Mucosa of gallbladder (tissue), 1 donor: ENCODE measurements around the gene ITGA1. TPM values are rescaled to one million over a fixed set of nuclear protein-coding genes. Genes with fewer than 3 reads are reported as not detected.
A peak's percentile ranks its signal among the peaks of the same experiment; 100 is the strongest.
"Not testable (repeated sequence)": the region's sequence is repeated elsewhere in the genome, so short reads cannot be mapped to it uniquely, and the experiment has no call there.

Experiments used
- DNase-seq: peaks from one replicate; pipeline ENCODE4 v3.0.0-alpha.2; 2020; ENCODE audit warnings: low spot score
- total RNA-seq: library from RNA; stranded (reverse); gene quantifications from one replicate; pipeline ENCODE4 v1.2.1, GENCODE V29; 2021
- donor health status: DM: no; HTN: no; CAD: no.

The ITGA1 gene
- total RNA-seq, 1 donor from 2014 or later: 67.1 TPM

DNA sequence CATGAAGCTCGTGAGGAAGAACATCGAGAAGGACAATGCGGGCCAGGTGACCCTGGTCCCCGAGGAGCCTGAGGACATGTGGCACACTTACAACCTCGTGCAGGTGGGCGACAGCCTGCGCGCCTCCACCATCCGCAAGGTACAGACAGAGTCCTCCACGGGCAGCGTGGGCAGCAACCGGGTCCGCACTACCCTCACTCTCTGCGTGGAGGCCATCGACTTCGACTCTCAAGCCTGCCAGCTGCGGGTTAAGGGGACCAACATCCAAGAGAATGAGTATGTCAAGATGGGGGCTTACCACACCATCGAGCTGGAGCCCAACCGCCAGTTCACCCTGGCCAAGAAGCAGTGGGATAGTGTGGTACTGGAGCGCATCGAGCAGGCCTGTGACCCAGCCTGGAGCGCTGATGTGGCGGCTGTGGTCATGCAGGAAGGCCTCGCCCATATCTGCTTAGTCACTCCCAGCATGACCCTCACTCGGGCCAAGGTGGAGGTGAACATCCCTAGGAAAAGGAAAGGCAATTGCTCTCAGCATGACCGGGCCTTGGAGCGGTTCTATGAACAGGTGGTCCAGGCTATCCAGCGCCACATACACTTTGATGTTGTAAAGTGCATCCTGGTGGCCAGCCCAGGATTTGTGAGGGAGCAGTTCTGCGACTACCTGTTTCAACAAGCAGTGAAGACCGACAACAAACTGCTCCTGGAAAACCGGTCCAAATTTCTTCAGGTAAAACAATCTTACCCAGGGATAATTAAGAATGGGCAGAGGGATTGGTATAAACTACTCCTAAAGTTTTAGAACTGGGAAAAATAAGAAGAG is 12.9 kb downstream of the ITGA1 start:
- DNase-seq: peak; percentile 58

DNA sequence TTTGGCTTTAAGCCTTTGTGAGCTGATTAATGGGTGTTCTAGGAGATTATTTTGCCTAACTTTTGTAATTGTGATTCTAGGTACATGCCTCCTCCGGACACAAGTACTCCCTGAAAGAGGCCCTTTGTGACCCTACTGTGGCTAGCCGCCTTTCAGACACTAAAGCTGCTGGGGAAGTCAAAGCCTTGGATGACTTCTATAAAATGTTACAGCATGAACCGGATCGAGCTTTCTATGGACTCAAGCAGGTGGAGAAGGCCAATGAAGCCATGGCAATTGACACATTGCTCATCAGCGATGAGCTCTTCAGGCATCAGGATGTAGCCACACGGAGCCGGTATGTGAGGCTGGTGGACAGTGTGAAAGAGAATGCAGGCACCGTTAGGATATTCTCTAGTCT is 13.6 kb downstream of the ITGA1 start:
- DNase-seq: no peak

DNA sequence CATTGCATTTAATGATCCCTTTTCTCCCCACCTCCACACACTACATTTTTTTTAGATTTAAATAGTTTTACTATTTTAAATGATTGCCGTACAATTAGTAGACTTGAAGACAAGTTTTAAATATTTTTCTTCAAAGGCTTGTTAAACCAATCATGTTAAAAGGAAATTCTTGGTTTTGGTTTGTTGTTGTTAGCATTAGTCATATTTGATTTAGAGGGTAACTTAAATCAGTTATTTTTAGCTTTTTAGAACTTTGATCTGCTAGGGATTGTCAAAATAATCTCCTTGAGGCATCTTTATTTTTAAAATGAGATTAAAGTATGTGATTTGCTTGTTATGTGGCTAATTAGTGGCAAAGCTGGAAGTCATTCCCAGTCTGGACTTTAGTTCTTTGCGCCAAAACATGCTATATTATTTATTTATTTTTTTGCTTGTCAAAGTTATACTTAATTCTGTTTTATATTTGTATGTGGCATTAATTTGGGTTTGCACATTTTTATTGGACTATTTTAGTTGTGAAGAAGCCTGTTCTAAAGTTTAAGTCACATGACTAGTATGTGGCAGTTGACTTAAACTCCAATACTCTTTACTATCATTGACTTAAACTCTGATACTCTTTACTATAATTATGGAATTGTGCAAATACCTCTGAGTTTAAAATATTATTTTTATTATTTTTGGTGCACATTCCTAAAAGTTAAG is 14.7 kb downstream of the ITGA1 start:
- DNase-seq: no peak

DNA sequence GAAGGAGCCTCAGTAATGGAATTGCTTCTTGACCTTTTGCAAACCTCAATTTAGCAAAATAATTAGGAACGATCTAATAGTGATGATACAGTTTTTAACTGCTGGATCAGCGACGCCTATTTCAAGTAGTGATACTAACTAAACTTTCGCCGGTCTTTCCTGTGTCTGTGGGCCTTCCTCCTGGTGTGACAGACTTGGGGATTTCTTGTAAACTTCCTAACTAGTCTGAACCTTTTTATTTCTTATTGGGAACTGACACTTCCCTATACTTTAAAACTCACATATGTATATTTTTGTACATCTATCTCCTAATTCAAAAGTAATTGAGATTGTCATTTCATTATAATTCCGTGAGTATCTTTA is 15.2 kb downstream of the ITGA1 start:
- no peak for DNase-seq

GRCh38 chr5:52804387-52804791 is 16.7 kb downstream of the ITGA1 start:
- no peak for DNase-seq

DNA sequence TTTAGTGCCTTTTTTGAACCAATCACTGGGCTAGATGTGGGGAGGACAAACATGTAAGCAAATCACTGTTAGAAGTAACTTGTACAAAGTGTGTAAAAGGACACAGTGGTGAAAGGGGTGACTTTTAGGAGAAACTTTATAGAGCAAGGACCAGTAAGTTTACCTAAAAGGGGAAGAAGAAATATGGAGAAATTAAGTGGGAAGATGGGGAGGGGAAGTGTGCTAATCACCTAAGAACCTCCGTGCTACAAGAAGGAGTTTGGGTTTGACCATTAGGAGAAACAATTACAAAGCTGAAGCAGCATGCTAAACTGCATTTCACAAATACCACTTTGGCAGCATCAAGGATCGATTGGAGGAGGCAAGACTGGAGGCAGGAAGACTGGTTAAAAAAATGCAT is 17.3 kb downstream of the ITGA1 start:
- DNase-seq: no peak

- DNase-seq: no peak
Observed at GRCh38 chr5:52805615-52806014, 17.9 kb downstream of the ITGA1 start.

DNA sequence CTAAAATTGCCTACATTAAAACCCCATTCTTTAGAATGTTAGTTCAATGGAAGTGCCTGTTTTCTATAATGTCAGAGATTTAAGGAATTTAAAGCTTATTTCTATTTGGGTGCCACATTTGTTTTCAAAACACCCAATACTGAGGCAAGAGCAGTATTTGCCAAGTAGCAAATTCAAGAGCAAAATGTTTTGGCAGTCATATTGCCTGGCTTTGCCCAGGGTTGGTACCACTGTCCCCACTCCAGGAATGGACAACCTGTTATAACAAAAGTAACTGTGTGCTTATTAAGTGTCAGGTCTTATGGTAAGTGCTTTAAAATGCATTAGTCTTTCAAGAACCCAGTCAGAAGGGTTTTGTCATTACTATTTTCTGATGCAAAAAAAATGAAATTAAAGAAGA is 19.3 kb downstream of the ITGA1 start:
- DNase-seq: no peak

DNA sequence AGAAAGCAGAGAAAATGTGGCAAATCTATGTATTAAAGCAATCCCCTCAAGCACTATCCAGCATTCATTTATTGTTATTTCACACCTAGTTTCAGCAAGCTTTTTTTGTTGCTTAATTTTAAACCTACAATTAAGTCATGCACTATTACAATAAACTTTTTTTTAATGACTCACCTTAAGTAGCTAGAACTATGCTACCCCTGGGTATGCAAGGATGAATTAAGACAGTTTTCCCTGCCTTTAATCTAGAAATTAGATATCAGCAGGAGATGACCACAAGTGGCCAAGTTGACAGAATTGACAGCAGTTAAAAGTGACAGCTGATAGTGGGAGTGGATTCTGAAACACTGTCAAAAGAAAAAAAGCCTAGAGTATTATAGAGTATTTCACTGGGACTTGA is 20.0 kb downstream of the ITGA1 start:
- no peak for DNase-seq

GRCh38 chr5:52808316-52808901 is 20.7 kb downstream of the ITGA1 start:
- no peak for DNase-seq

DNA sequence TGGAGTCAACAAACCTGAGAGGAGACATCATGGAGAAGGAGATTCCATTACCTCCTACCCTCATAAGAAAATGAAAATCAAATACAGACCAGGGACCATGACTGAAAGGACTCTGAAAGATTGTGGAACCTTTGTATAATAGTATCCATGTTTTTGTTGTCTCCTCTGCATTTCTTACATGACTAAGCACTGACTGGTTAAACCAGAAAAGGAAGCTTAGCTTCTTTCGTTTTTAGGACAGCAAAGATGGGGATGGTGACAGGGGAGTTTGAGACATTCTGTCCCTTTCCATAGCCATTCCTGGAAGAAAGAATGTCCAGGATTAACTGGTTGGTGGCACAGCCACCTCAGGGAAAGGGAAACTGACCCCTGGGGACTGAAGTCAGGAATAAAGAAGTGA is 22.2 kb downstream of the ITGA1 start:
- DNase-seq: no peak

GRCh38 chr5:52810426-52810825 is 22.7 kb downstream of the ITGA1 start:
- DNase-seq: no peak

DNA sequence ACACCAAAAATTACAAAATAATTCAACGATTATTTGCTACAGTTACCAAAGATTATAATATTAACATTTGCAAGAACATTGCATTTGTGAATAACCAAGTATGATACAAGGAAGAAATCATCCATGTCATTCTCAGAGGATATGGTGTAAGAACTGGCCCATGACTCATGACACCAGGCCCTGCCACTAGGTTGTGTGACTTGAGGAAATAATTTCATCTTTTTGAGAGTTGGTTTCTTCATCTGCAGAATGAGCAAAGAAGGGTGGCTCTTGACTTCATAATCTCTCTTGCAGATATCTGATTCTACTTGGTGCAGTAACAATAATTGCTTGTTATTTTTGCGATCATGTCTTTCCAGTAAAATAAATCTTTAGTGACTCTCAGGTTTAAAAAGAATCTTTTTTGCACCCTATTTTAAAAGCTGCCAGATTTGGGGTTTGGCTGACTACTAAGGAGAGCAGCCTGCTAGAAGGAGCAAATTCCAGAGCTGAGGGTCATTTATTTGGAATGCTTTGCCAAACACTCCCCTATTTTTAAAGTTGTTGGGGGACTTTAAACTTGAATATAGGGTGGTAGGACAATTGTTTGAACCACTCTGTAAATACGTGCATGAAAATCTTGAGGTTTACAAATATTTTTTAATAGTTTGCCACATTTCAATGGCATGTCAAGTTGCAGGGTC is 23.5 kb downstream of the ITGA1 start:
- DNase-seq: no peak

- no peak for DNase-seq
Observed at GRCh38 chr5:52814352-52815148, 26.8 kb downstream of the ITGA1 start.

- no peak for DNase-seq
Observed at GRCh38 chr5:52817818-52818217, 30.1 kb downstream of the ITGA1 start.

GRCh38 chr5:52818360-52818759 is 30.6 kb downstream of the ITGA1 start:
- no peak for DNase-seq

DNA sequence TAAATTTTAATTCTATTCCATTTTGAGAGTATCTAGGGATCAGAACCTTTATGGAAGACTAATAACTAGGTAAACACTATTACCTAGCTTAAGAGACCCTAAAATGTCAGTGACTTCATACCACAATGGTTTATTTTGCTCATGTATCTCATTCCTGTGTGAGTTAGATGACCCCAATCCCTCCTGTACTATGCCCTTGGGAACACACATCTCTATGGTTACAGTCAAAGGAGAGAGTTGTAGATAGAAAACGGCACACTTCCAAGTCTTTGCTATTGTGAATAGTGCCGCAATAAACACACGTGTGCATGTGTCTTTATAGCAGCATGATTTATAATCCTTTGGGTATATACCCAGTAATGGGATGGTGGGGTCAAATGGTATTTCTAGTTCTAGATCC is 31.1 kb downstream of the ITGA1 start:
- not testable (repeated sequence) for DNase-seq

- no peak for DNase-seq
Observed at GRCh38 chr5:52821901-52822300, 34.2 kb downstream of the ITGA1 start.

- DNase-seq: no peak
Observed at GRCh38 chr5:52822437-52822836, 34.7 kb downstream of the ITGA1 start.

DNA sequence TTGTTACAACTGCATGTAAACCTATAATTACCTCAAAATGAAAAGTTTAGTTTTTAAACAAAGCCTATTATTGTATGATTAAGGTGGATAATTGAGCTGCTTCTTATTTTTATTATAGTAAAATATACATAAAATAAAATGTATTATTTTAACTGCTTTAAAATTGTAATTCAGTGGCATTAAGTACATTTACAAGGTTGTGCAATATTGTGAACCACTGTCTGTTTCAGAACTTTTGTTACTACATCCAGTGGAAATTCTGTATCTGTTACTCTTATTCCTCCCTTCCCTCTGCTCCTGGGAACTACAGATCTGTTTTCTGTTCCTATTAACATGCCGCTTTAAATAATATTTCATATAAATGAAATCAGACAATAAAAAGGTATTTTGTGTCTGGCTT is 37.1 kb downstream of the ITGA1 start:
- no peak for DNase-seq

DNA sequence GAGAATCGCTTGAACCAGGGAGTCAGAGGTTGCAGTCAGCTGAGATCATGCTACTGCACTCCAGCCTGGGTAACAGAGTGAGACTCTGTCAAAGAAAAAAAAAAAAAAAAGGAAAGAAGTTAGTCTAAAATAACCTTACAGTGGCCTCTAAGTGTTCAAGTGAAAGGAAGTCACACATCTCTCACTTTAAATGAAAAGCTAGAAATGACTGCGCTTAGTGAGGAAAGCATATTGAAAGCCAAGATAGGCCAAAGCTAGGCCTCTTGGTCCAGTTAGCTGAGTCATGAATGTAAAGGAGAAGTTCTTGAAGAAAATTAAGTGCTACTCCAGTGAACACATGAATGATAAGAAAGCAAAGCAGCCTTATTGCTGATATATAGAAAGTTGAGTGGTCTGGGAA is 38.1 kb downstream of the ITGA1 start:
- no peak for DNase-seq

DNA sequence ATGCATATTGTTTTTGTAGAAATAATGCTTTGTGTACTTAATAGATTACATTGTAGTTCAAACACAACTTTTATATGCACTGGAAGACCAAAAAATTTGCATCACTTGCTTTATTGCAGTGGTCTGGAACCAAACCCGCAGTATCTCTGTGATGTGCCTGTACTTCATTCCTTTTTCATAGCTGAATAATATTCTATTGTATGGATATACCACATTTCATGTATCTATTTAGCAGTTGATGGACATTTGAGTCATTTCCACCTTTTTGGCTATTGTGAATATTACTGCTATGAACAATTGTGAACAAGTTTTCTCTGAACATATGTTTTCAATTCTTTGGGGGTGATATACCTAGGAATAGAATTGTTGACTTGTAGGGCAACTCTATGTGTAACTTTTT is 40.1 kb downstream of the ITGA1 start:
- no peak for DNase-seq
